Lung (tissue), 12 donors: Measurements from ENCODE around the gene MYOD1. TPM values are rescaled to one million over a fixed set of nuclear protein-coding genes. Genes with fewer than 3 reads are reported as not detected.

ENCODE experiments used
- ATAC-seq: fragments of 200-7000 bp; cut with Tn5 transposase; one replicate; pipeline ENCODE4 v1.9.1; 2020; ENCODE audit warnings: moderate number of reproducible peaks; ENCODE audit not compliant: insufficient read depth, low FRiP score
- DNase-seq, 3 donors: peaks; one replicate each; pipeline ENCODE4 v3.0.0-alpha.2; 2013 to 2017
- H3K27ac ChIP-seq, 2 donors: one replicate each; pipeline ENCODE4 v1.5.1; 2013; ENCODE audit warnings: mild to moderate bottlenecking in 2 of 2, moderate library complexity in 2 of 2, control low read depth in 1 of 2, inconsistent platforms in 1 of 2, low read depth in 1 of 2, low read length in 1 of 2
- H3K27me3 ChIP-seq, 3 donors: one replicate each; pipeline ENCODE4 v1.5.1; 2013; ENCODE audit warnings: low read length in 2 of 3; ENCODE audit not compliant: control insufficient read depth in 3 of 3, insufficient read depth in 3 of 3
- H3K36me3 ChIP-seq, 4 donors: one replicate each; pipeline ENCODE4 v1.5.1; 2013; ENCODE audit warnings: low read length in 4 of 4, mild to moderate bottlenecking in 1 of 4, moderate library complexity in 1 of 4; ENCODE audit not compliant: control insufficient read depth in 4 of 4, insufficient read depth in 4 of 4
- H3K4me1 ChIP-seq, 5 donors: one replicate each; pipeline ENCODE4 v1.5.1; 2013; ENCODE audit warnings: low read length in 5 of 5, mild to moderate bottlenecking in 2 of 5, moderate library complexity in 1 of 5; ENCODE audit not compliant: control insufficient read depth in 5 of 5, insufficient read depth in 5 of 5
- H3K4me3 ChIP-seq: one replicate; pipeline ENCODE4 v1.5.1; 2013; ENCODE audit warnings: mild to moderate bottlenecking, control low read depth, moderate library complexity
- H3K9ac ChIP-seq, 2 donors: one replicate each; pipeline ENCODE4 v1.5.1; 2013; ENCODE audit warnings: low read length in 2 of 2, control low read depth in 1 of 2; ENCODE audit not compliant: insufficient read depth in 1 of 2
- H3K9me3 ChIP-seq, 4 donors: one replicate each; pipeline ENCODE4 v1.5.1; 2013; ENCODE audit warnings: low read length in 3 of 4, mild to moderate bottlenecking in 1 of 4, moderate library complexity in 1 of 4; ENCODE audit not compliant: control insufficient read depth in 4 of 4, insufficient read depth in 3 of 4
- WGBS, 2 donors: extraction: QIAGEN DNeasy Blood & Tissue Kit; methylation state at CpG; one replicate each; pipeline ENCODE4 v1.1.7; 2013; 5-methylcytosine and 5-hydroxymethylcytosine counted together
- polyA plus RNA-seq, 2 donors: library from polyadenylated mRNA; stranded (reverse); fragments of 200-250 nt; gene quantifications; one replicate each; pipeline ENCODE4 v1.2.1, GENCODE V29; 2013
- total RNA-seq, 2 donors: library from RNA; depleted of rRNA in 1 of 2; stranded (reverse); fragments of >200 nt in 1 of 2; gene quantifications; one replicate each; pipeline ENCODE4 v1.2.1, GENCODE V29; 2014 to 2021
- TF ChIP-seq, protein P1 (sequence below): IDR thresholded peaks from 2 replicates; pipeline ENCODE4 v1.5.1; 2012; ENCODE audit warnings: mild to moderate bottlenecking; ENCODE audit errors: control extremely low read depth, extremely low read depth
- donor health status: control.
- donor health status: control.
- donor health status: Bipolar disorder and iron deficiency.
- donor health status: healthy.
- donor health status: DM: yes; HTN: yes; CAD: no.

Gene MYOD1
- total and polyA plus RNA-seq, 4 donors = not detected

DNA sequence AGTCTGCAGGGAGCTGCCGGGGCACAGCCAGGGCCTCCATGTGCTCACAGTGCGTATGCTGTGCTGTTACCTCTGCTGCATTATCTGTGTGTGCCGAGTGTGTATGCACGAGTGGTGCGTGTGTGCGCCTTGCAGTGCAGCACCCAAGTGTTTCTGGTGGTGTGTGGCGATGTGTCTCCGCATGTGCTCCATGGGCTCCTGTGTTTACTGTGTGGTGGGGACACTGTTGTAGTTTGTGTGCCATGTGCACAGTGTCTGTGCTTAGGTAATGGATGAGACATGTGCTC, 46.6 kb downstream of the MYOD1 start:
- TF ChIP-seq, protein P1, sequence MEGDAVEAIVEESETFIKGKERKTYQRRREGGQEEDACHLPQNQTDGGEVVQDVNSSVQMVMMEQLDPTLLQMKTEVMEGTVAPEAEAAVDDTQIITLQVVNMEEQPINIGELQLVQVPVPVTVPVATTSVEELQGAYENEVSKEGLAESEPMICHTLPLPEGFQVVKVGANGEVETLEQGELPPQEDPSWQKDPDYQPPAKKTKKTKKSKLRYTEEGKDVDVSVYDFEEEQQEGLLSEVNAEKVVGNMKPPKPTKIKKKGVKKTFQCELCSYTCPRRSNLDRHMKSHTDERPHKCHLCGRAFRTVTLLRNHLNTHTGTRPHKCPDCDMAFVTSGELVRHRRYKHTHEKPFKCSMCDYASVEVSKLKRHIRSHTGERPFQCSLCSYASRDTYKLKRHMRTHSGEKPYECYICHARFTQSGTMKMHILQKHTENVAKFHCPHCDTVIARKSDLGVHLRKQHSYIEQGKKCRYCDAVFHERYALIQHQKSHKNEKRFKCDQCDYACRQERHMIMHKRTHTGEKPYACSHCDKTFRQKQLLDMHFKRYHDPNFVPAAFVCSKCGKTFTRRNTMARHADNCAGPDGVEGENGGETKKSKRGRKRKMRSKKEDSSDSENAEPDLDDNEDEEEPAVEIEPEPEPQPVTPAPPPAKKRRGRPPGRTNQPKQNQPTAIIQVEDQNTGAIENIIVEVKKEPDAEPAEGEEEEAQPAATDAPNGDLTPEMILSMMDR = no peak
- 92 to 99% methylated on average over 8 of the region's 8 CpGs for WGBS, 2 donors
- Histone ChIP-seq H3K36me3 (no peaks in the 10 kb centered on the region), H3K9ac (no peak overlapping the region), H3K27me3 (no peaks in the 10 kb centered on the region), H3K4me1 (peaks cover 0 to 4% (median 0%) of the 10 kb centered on the region in 5 donors), H3K27ac (no peak overlapping the region), H3K9me3 (no peaks in the 10 kb centered on the region), H3K4me3 (no peak overlapping the region)
- DNase-seq (no peak), ATAC-seq (no peak)

DNA sequence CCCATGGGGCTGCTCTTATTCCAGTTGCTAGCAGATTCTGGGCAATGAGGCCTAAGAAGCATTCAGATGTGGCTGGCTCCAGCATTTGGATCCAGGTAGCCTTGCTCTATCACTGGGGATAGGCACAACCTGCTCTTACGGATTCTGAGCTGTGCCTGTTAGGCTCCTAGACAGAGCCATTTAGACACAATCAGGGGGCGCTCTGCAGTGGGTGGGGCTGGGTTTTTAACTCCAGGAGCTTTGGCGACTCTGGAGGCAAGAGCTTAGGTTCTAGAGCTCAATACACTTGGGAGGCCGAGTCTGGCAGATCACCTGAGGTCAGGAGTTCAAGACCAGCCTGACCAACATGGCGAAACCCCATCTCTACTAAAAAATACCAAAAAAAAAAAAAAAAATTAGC, 47.2 kb downstream of the MYOD1 start:
- 81 to 89% methylated on average over 5 of the region's 5 CpGs for WGBS, 2 donors
- ATAC-seq (no peak), DNase-seq (no peak)
- peaks cover 0 to 4% (median 0%) of the 10 kb centered on the region in 5 donors for H3K4me1 ChIP-seq
- no peak overlapping the region for H3K9ac ChIP-seq
- H3K27ac ChIP-seq = no peak overlapping the region
- H3K4me3 ChIP-seq = no peak overlapping the region
- H3K9me3 ChIP-seq = no peaks in the 10 kb centered on the region
- H3K36me3 ChIP-seq = no peaks in the 10 kb centered on the region
- H3K27me3 ChIP-seq = no peaks in the 10 kb centered on the region
- TF ChIP-seq, protein P1 = no peak

DNA sequence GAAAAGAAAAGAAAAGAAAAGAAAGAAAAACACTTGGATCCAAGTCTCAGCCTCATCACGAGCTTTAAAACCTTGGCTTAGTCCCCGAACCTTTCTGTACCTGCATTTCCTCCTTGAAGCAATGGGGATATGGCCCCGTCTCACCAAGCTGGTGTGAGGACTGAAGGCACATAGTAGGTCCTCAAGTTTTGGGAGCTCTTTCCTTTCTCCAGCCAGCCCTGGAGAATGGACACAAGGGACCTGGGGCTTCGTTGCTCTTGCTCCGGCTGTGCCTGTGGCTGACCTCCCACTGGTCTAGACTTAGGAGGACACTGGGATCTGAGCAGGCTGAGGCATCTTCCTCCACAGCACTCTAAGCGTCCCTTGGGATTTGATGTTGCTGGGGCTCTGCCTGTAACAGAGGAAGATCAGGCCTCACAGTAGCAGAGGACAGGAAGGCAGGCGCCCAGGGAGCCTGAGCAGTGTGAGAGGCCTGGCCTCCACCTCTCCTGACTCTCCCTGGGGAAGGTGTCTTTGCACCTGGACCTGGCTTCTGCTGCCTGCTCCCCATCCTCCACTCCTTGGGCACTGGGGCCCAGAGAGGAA, 48.0 kb downstream of the MYOD1 start:
- TF ChIP-seq, protein P1 = no peak
- 81 to 85% methylated on average over 7 of the region's 7 CpGs for WGBS, 2 donors

DNA sequence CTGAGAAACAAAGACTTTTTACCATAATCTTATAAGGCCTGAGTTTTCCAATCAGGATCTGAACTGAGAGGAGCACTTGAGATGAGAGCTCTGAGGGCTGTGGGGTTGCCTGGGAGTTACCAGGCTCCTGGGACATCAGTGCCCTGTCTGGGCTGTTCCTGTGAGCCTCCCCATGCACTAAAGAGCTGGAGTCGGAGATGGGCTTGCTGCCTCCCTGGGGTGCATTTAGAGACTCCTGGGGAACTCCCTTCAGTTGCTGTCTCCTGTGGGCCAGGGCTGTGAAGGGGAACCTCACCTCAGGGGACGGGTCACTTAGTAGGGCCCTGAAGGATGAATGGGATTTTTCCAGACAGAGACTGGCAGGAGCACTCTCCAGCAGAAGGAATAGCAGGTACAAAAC, 48.5 kb downstream of the MYOD1 start:
- Histone ChIP-seq H3K9ac (no peak overlapping the region), H3K36me3 (no peaks in the 10 kb centered on the region), H3K9me3 (no peaks in the 10 kb centered on the region), H3K27ac (no peak overlapping the region), H3K27me3 (no peaks in the 10 kb centered on the region), H3K4me1 (peaks cover 0 to 4% (median 0%) of the 10 kb centered on the region in 5 donors), H3K4me3 (no peak overlapping the region)
- TF ChIP-seq, protein P1 = no peak
- 86 to 88% methylated on average over 2 of the region's 2 CpGs for WGBS, 2 donors
- ATAC-seq (no peak), DNase-seq (no peak)

More for the DNA sequence above, 48.0 kb downstream of the MYOD1 start:
- Histone ChIP-seq H3K9me3 (no peaks in the 10 kb centered on the region), H3K4me1 (peaks cover 0 to 4% (median 0%) of the 10 kb centered on the region in 5 donors), H3K27ac (no peak overlapping the region), H3K9ac (no peak overlapping the region), H3K36me3 (no peaks in the 10 kb centered on the region), H3K27me3 (no peaks in the 10 kb centered on the region), H3K4me3 (no peak overlapping the region)
- DNase-seq (no peak), ATAC-seq (no peak)
